Psoas muscle (tissue), 8 donors: Measurements from ENCODE around the gene LSP1. TPM values are rescaled to one million over a fixed set of nuclear protein-coding genes. Genes with fewer than 3 reads are reported as not detected.
A peak's percentile ranks its signal among the peaks of the same experiment; 100 is the strongest.

Experiments used
- ATAC-seq, 4 donors: fragments of 200-7000 bp; cut with Tn5 transposase; one replicate each; pipeline ENCODE4 v1.9.1; 2020; ENCODE audit warnings: moderate library complexity in 3 of 4, mild to moderate bottlenecking in 2 of 4
- DNase-seq, 2 donors: peaks; one replicate each; pipeline ENCODE4 v3.0.0-alpha.2; 2020
- H3K27ac ChIP-seq: fragments of 200-600 bp; one replicate; pipeline ENCODE4 v1.8.0; 2022
- H3K27me3 ChIP-seq, 3 donors: fragments of 200-600 bp in 1 of 3; one replicate each; pipeline versions ENCODE4 v1.6.1 to v1.8.0; 2013 to 2022; ENCODE audit warnings: low read length in 2 of 3, mild to moderate bottlenecking in 2 of 3, moderate library complexity in 1 of 3; ENCODE audit not compliant: insufficient read depth in 3 of 3
- H3K36me3 ChIP-seq, 2 donors: fragments of 200-600 bp in 1 of 2; one replicate each; pipeline versions ENCODE4 v1.6.1 to v1.8.0; 2013 to 2022; ENCODE audit warnings: low read depth in 1 of 2, mild to moderate bottlenecking in 1 of 2, moderate library complexity in 1 of 2; ENCODE audit not compliant: insufficient read depth in 1 of 2
- H3K4me1 ChIP-seq: fragments of 200-600 bp; one replicate; pipeline ENCODE4 v1.8.0; 2022
- H3K4me3 ChIP-seq: fragments of 200-600 bp; one replicate; pipeline ENCODE4 v1.8.0; 2022; ENCODE audit warnings: mild to moderate bottlenecking
- H3K9me3 ChIP-seq: fragments of 200-600 bp; one replicate; pipeline ENCODE4 v1.8.0; 2022
- WGBS, 3 donors: extraction: QIAGEN DNeasy Blood & Tissue Kit; methylation state at CpG; one replicate each; pipeline versions ENCODE4 v1.1.6 to v1.1.7; 2013; 5-methylcytosine and 5-hydroxymethylcytosine counted together
- intact Hi-C, 2 donors: fragments of 100-400 bp; cut with DNase I; formaldehyde crosslinking; loops; one replicate each; pipeline versions ENCODE4 v1.11.0 to v1.14.2; 2022
- polyA plus RNA-seq, 3 donors: library from polyadenylated mRNA; stranded (reverse); fragments of 200-250 nt; gene quantifications; one replicate each; pipeline ENCODE4 v1.2.3, GENCODE V29; 2013
- total RNA-seq, 4 donors: library from RNA; stranded (reverse); fragmentation: NEBNext Ultra II Directional in 2 of 4; extraction: Animal tissue kit (Norgen Biotek cat#: 25700) in 2 of 4; gene quantifications; one replicate each; pipeline versions ENCODE4 v1.2.1 to v1.2.4, GENCODE V29; 2021 to 2023
- TF ChIP-seq, protein P1 (sequence below): fragments of 200-600 bp; IDR thresholded peaks from one replicate; pipeline ENCODE4 v1.8.0; 2022; ENCODE audit warnings: antibody characterized with exemption
- donor health status: healthy with polysubstance abuse.
- donor health status: DM: no; HTN: no; CAD: no; lungs with moderate emphysema.
- donor health status: Bipolar disorder and iron deficiency.
- donor health status: healthy.
- donor health status: DM: yes; HTN: yes; CAD: no.
- donor health status: DM: no; HTN: no; CAD: no.
- donor health status: DM: no; HTN: no; CAD: no.
- donor health status: DM: yes; HTN: yes; CAD: no.

The LSP1 gene
- total and polyA plus RNA-seq, 7 donors, result 7.5 to 27.1 (median 14.4) TPM

DNA sequence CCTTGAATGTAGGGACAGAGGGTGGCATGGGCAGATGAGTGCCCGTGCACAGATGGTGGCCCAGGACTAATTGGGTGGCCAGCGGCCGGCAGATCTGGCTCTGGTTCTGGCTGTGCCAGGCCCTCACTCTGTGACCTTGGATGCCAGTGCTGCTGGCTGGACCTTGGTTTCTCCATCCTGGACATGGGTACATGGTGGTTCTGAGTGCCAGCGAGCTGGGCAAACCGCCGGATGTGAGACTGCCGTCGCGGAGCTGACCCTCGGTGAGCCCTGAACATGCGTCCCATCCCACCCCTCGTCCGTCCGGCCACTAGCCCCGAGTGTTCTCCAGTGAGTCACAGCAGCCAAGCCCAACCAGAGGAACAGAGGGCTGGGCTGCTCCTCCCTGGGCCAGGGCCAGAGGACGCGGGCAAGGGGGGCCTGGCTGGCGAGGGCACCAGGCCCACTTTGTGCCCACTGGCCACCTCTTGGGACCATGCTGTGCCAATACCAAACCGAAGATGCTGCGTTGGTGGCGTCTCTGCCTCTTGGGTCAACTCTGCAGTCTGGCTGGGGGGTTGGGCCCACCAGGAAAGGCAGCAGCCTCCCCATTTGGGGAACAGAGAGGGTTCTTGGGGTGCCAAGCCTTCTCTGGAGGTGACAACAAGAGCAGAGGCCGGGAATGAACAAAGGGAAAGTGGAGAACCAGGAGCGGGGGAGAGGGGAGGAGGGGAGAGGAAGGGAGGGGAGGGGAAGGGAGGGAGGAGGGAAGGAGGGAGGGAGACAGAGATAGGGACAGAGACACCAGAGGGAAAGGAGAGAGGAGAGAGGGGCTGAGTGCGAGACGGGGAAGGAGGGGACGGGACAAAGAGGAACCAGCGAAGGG, 10.7 kb downstream of the LSP1 start:
- 7 to 10% (median 9%) methylated on average over 26 to 27 of the region's 27 CpGs for WGBS, 3 donors
- H3K27ac ChIP-seq, result peak overlapping the region; percentile 71
- TF ChIP-seq, protein P1, sequence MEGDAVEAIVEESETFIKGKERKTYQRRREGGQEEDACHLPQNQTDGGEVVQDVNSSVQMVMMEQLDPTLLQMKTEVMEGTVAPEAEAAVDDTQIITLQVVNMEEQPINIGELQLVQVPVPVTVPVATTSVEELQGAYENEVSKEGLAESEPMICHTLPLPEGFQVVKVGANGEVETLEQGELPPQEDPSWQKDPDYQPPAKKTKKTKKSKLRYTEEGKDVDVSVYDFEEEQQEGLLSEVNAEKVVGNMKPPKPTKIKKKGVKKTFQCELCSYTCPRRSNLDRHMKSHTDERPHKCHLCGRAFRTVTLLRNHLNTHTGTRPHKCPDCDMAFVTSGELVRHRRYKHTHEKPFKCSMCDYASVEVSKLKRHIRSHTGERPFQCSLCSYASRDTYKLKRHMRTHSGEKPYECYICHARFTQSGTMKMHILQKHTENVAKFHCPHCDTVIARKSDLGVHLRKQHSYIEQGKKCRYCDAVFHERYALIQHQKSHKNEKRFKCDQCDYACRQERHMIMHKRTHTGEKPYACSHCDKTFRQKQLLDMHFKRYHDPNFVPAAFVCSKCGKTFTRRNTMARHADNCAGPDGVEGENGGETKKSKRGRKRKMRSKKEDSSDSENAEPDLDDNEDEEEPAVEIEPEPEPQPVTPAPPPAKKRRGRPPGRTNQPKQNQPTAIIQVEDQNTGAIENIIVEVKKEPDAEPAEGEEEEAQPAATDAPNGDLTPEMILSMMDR, result no peak
- H3K27me3 ChIP-seq, result peaks cover 0 to 7% (median 4%) of the 10 kb centered on the region in 3 donors
- H3K36me3 ChIP-seq, result no peaks in the 10 kb centered on the region
- peak; percentile 91 to 93 for DNase-seq
- peak overlapping the region; percentile 54 for H3K4me3 ChIP-seq
- no peaks in the 10 kb centered on the region for H3K9me3 ChIP-seq
- intact Hi-C loops, result no loop called here
- ATAC-seq, result peak; percentile 84 to 90 (median 89)
- H3K4me1 ChIP-seq, result peaks cover 22% of the 10 kb centered on the region

DNA sequence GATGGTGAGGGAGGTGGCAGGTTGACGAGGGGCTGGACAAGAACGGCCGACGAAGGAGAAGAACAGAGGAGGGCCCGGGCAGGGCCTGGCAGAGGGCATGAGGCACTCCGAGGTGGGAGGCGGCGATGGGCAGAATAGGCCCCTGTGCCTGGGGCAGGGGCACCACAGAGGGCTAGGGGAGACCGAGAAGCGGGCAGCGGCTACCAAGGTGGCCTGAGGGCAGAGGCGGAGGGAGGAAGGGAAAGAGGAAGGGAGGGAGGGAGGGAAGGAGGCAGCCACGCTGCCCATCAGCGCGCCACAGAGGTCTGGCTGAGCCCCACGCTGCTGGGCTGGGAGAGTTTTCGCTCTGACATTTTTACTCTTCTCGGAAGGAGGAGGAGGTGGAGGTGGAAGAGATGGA, 11.3 kb downstream of the LSP1 start:
- intact Hi-C loops, result no loop called here
- WGBS, 3 donors, result 26 to 46% (median 30%) methylated on average over 17 to 18 of the region's 18 CpGs
- TF ChIP-seq, protein P1, result no peak
- DNase-seq, result peak; percentile 34 to 65
- H3K27me3 ChIP-seq, result peaks cover 0 to 13% (median 4%) of the 10 kb centered on the region in 3 donors
- H3K4me3 ChIP-seq, result peak overlapping the region; percentile 54
- peak overlapping the region; percentile 71 for H3K27ac ChIP-seq
- peak in 1 of 4 donors; percentile 15 for ATAC-seq
- no peaks in the 10 kb centered on the region for H3K9me3 ChIP-seq
- peaks cover 22% of the 10 kb centered on the region for H3K4me1 ChIP-seq
- no peaks in the 10 kb centered on the region for H3K36me3 ChIP-seq

DNA sequence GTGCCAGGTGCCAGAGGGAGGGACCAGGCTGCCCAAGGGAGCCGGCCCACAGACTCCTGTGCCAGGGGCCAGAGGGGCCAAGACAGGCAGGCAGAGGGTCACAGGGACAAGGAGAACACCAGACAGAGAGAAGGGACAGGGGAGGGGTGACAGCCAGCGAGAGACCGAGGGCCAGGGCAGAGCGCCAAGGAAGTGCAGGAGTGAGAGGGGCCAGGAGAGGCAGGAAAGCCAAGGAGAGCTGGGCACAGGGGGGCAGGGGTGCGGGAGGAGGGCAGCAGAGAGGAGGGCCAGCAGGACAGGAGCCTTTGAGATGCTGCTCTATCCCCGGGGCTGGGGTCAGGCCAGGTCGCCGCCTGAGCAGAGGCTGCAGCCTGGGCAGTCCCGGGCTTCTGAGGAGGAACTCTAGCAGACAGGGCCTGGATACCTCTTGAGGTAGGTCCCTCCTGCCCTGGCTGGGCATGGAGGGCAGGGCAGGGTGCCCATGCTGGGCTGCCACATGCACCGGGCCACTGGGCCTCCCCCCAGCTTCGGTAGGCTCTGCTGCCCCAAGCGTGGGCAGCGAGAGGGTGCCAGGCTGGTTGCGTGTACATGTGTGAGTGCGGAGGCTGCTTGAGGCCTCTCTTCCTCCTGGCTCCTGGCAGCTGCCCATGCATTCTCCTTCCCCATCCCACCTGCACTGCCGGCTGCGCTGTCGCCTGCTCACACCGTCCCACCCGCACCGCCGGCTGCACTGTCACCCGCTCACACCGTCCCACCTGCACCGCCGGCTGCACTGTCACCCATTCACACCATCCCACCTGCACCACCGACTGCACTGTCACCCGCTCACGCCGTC, 12.2 kb downstream of the LSP1 start:
- ATAC-seq (peak in 1 of 4 donors; percentile 13), DNase-seq (peak; percentile 57 to 79)
- peak overlapping the region; percentile 54 for H3K4me3 ChIP-seq
- intact Hi-C loops, result no loop called here
- H3K9me3 ChIP-seq, result no peaks in the 10 kb centered on the region
- WGBS, 3 donors, result 53 to 68% (median 57%) methylated on average over 29 to 30 of the region's 30 CpGs
- peaks cover 22% of the 10 kb centered on the region for H3K4me1 ChIP-seq
- no peaks in the 10 kb centered on the region for H3K36me3 ChIP-seq
- H3K27me3 ChIP-seq, result peaks cover 0 to 20% (median 5%) of the 10 kb centered on the region in 3 donors
- TF ChIP-seq, protein P1, result no peak
- peak overlapping the region; percentile 71 for H3K27ac ChIP-seq

DNA sequence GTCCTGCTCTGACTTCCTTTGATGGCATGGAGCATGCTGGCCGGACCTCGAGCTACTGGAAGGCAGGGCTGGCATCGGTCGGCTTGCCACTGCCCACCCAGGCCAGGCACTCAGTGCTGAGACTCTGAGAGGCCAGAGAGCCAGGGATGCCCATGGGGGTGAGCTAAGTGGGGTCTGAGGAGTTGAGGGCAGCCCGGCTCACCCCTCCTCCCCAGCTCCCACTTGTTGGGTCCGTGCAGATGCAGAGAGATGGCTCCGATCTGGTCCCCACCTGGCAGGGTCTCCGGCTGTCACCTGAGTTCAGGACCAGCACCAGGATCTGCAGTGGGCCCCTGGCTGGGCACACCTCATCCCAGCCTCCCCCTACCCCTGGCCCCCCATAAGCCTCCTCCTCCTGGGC, 13.3 kb downstream of the LSP1 start:
- TF ChIP-seq, protein P1, result no peak
- peak overlapping the region; percentile 54 for H3K4me3 ChIP-seq
- H3K4me1 ChIP-seq, result peaks cover 22% of the 10 kb centered on the region
- ATAC-seq, result no peak
- H3K27me3 ChIP-seq, result peaks cover 0 to 32% (median 5%) of the 10 kb centered on the region in 3 donors
- intact Hi-C loops, result no loop called here
- no peaks in the 10 kb centered on the region for H3K9me3 ChIP-seq
- no peak overlapping the region for H3K27ac ChIP-seq
- DNase-seq, result peak; percentile 9 to 45
- H3K36me3 ChIP-seq, result no peaks in the 10 kb centered on the region
- 81 to 83% (median 82%) methylated on average over 8 of the region's 8 CpGs for WGBS, 3 donors
